HG03521 (cell line): ENCODE measurements around the gene INO80D.
"Not testable (repeated sequence)": the region's sequence is repeated elsewhere in the genome, so short reads cannot be mapped to it uniquely, and the experiment has no call there.

Experiments
- ATAC-seq: cut with Tn5 transposase; IDR thresholded peaks from one replicate; pipeline ENCODE4 v1.9.1; 2021; ENCODE audit warnings: mild to moderate bottlenecking, moderate library complexity; ENCODE audit not compliant: unreplicated experiment

INO80D gene

GRCh38 chr2:205982776-205983327 is 103.1 kb downstream of the INO80D start:
- ATAC-seq, result no peak

GRCh38 chr2:205978728-205979127 is 107.2 kb downstream of the INO80D start:
- not testable (repeated sequence) for ATAC-seq

GRCh38 chr2:205977699-205978098 is 108.3 kb downstream of the INO80D start:
- not testable (repeated sequence) for ATAC-seq

GRCh38 chr2:205976934-205977659 is 108.9 kb downstream of the INO80D start:
- not testable (repeated sequence) for ATAC-seq

- no peak for ATAC-seq
Observed at GRCh38 chr2:205976120-205976814, 109.7 kb downstream of the INO80D start.

- no peak for ATAC-seq
Observed at GRCh38 chr2:205975082-205975949, 110.7 kb downstream of the INO80D start.

- ATAC-seq, result no peak
Observed at GRCh38 chr2:205972113-205972512, 113.9 kb downstream of the INO80D start.

GRCh38 chr2:205970348-205970747 is 115.6 kb downstream of the INO80D start:
- no peak for ATAC-seq

- peak; percentile 48 for ATAC-seq
Observed at GRCh38 chr2:205969584-205969983, 116.4 kb downstream of the INO80D start.

GRCh38 chr2:205967391-205968075 is 118.4 kb downstream of the INO80D start:
- no peak for ATAC-seq

- ATAC-seq, result no peak
Observed at GRCh38 chr2:205965707-205966106, 120.3 kb downstream of the INO80D start.

GRCh38 chr2:205964111-205964761 is 121.7 kb downstream of the INO80D start:
- no peak for ATAC-seq

GRCh38 chr2:205959521-205959920 is 126.5 kb downstream of the INO80D start:
- ATAC-seq, result no peak

- ATAC-seq, result no peak
Observed at GRCh38 chr2:205957452-205958154, 128.4 kb downstream of the INO80D start.

- no peak for ATAC-seq
Observed at GRCh38 chr2:205954707-205955106, 131.3 kb downstream of the INO80D start.

- ATAC-seq, result no peak
Observed at GRCh38 chr2:205952282-205952681, 133.7 kb downstream of the INO80D start.

GRCh38 chr2:205948883-205949282 is 137.1 kb downstream of the INO80D start:
- ATAC-seq, result no peak

GRCh38 chr2:205948496-205948837 is 137.5 kb downstream of the INO80D start:
- ATAC-seq, result no peak
